HG03521 (cell line): ENCODE measurements around the gene FOXJ1.
"Not testable (repeated sequence)": the region's sequence is repeated elsewhere in the genome, so short reads cannot be mapped to it uniquely, and the experiment has no call there.

ENCODE experiments used
- ATAC-seq: cut with Tn5 transposase; IDR thresholded peaks from one replicate; pipeline ENCODE4 v1.9.1; 2021; ENCODE audit warnings: mild to moderate bottlenecking, moderate library complexity; ENCODE audit not compliant: unreplicated experiment

The FOXJ1 gene, protein sequence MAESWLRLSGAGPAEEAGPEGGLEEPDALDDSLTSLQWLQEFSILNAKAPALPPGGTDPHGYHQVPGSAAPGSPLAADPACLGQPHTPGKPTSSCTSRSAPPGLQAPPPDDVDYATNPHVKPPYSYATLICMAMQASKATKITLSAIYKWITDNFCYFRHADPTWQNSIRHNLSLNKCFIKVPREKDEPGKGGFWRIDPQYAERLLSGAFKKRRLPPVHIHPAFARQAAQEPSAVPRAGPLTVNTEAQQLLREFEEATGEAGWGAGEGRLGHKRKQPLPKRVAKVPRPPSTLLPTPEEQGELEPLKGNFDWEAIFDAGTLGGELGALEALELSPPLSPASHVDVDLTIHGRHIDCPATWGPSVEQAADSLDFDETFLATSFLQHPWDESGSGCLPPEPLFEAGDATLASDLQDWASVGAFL

DNA sequence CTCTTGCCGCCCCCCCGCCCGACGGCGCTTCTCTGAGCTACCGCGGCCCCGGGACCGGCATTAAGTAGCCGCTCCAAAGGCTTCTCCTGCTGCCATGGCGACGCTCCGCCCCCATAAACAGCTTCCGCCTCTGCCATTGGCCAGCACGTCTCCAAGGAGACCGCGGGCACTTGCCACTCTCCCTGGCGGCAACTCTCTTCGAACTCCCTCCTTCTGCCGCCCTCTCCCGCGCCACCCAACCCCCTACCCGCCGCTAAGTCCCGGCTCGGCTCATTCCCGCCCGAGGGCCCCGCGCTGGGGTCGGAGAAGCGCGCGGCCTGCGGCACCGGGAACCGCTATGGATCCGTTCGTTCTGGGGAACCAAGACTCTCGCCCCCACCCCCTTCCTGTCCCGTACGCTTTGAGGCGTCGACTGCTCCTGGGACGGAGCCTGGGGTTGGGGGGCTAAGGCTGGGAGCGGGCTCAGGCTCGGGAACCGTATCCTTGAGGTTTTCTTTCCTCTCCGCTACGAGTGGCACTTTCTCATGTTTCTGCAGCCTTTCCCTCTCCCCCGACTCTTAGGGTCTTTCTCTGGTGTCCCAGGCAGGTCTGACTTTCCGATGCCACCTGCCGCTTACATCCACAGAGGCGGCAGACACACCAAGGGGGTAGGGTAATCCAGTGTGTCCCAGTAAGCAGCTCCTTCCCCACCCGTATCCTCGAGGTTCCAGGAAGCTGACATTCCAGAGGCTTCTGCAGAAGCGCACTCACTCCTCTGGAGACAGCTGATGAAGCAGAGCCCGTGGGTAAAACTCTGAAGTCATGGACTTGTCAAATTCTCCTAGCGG, at the start of gene FOXJ1:
FOXJ1 (minus strand) TSS at position 34 of the 827 bp plus-strand sequence. CDS start 850 bp downstream, outside the sequence.
- ATAC-seq = peak; percentile 63

DNA sequence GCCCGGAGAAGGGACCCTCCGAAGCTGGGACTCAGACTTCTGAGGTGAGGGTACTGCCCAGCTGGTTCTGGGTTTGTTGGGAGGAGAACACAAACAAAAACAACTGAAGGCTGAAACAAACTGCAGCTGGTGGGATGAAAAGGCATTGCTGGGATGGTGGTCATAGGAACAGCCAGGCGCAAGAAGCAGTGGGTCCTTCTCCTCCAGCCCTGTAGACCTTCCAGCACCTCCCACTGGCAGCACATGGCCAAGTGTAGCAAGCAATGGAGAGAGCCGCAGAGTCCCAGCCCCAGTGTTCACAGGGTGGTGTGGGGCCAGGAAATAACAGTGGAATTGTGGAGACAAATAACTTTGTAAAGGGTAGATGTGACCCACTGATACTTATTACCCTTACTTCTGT, 48.7 kb upstream of the FOXJ1 start:
- no peak for ATAC-seq

DNA sequence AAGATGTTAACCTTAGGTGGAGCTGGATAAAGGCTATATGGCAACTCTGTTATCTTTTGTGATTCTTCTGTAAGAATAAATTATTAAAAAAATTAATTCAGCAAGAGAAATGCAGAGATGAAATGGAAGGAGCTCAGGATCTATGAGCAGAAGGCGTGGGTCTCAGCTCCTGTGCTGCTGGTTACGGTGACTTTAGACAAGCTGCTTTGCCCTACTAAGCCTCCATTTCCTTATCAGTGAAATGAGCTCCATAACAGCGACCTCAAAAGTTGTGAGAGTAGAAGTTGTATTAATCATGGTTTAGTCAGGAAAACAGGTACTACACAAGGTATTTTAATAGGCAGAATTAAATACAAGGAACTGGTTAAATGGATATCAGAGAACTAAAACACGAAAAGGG, 48.2 kb upstream of the FOXJ1 start:
- no peak for ATAC-seq

DNA sequence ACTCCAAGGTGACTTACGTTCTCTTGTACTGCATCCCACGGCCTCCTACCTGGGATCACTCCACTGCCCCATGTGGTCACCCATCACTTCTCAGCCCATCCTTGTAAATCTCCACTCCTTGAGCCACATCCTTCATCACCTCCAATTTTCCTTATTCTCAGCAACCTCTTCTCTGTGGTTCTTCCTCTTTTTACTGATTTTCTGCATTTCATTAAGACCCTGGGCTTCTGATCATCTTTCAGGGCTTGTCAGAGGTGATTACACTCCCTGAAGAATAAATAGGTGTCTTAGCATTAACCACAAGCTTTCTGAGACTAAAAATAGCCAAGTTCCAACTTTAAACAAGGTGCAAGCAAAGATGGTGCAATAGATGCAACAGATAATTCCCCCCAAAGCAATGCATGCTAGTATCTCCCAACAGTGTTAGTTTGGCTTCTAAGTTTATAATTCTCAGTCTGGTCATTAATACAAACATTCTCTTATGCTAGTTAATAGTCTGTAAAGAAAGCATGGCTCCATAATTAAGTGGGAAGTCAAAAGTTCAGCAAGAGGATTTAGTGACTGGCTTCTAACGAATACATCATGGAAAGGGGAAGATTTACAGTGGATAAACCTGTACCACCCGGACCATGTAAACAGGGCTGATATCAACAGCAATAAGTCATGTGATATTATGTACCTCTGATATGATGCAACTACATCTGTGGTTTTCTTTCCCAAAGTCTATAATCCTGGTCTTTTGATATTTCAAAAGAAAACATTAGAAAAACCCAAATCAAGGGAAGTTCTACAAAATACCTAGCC, 47.4 kb upstream of the FOXJ1 start:
- no peak for ATAC-seq

DNA sequence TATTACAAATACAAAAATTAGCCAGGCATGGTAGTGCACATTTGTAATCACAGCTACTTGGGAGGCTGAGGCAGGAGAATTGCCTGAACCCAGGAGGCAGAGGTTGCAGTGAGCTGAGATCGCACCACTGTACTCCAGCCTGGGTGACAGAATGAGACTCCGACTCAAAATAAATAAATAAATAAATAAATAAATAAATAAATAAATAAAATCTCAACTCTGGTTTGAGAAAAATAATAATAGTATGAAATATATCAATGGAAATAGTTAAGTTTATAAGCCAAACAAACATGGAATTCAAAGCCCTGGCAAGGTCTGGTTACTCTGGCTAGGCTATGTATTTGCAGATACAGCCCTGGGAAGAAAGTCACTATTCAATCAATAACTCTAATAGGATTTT, 45.7 kb upstream of the FOXJ1 start:
- not testable (repeated sequence) for ATAC-seq

DNA sequence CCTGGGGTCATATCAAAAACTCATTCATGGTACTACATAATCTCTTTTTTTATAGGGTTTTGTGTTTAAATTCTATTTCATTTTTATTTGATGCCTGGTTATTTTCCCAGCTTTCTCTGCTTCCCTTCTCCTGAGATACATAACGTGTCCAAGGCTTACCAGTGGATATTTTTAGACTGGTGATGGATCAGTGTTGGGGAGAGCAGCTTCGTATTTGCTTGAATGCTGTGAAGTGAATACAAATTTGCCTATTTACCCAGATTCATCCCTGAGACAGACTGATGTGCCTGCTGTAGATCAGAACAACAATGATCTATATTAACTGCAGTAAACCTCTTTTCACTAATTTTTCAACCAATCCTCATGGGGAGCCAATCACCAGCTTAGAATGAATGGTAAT, 43.2 kb upstream of the FOXJ1 start:
- ATAC-seq = no peak

DNA sequence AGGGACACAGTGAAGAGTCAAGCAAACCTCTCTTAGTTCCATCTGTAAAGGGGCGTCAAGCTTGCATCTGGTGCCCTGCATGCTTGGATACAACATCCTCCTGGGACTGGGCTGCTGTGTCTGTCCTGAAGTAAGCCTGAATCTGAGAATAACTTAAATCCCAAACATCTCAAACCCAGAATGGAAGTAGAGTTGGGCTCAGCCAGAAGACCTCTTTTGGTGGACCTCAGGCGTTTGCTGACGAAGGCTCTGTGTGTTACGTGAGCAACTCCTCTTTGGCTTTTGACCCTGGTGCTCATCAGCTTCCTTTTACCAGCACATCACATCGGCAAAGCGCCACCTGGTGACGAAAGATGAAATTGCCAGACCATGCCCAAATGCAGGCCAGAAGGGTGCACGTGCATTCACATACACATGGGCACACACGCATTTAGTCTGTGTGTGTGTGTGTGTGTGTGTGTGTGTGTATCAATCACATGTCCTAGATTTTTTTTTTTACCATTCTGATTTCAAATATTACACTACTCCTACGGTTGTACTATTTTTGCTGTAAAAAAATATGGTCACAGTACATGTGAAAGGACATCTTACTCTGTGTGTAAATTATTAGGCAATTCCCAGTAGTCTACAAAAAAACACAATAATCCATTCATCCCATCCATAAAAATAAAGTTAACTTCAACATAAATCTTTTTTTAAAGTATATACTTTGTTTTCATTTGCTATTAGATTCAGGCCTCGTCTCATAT, 41.1 kb upstream of the FOXJ1 start:
- ATAC-seq = peak; percentile 62

DNA sequence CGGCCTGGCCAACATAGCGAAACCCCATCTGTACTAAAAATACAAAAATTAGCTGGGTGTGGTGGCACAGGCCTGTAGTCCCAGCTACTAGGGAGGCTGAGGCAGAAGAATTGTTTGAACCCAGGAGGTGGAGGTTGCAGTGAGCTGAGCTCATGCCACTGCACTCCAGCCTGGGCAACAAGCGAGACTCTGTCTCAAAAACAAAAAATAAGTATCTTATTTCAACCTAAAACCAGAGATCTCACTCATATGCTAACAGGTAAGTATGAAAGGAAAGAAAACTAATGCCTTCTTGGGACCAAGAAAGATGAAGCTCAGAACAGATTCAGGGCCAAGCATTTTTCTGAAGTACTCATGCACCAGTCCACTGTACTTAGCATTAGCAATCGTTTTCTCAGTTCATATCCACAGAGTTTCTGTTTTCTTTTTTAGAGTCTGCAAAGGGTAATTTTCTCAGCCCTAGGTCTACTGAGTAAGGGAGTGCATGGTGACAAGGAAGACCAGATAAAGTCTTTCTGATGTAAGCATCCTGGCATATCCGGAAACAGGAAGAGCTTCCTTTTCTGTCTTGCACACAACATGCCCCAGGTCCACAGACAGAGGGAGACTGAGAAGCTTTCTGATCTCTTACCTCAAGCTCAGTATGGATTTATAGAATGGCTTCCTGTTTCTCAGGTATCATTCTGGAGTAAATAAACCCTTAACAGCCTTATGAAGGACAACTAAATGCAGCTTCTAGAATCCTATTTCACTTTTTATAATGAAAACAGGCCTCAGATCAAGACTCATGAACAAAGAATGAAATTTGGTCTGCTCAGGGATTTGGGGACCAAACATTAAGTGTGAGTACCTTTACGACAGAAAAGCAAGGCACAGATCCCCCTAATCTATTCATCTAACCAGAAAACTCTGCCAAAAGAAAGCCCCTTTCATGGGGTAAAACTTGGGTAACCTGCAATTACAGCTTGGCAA, 38.7 kb upstream of the FOXJ1 start:
- no peak for ATAC-seq

DNA sequence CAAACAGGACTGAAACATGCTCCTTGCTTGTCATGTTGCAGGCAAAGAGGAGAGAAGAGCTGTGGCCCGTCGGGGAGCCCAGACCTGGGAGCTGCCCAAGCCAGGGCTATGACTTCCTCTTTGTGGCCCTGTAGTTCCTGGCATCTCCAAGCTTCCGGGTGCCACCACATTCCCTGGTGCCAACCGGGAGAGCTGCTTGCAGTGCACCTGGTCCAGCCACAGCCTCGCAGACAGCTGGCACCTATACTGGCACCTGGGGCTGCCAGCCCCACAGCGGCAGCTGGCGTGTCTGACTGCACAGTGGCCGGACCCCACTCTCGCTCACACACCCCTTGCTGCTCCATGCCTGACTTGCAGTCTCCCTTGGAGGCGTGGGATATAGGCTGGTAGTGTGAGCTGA, 37.1 kb upstream of the FOXJ1 start:
- ATAC-seq = no peak

DNA sequence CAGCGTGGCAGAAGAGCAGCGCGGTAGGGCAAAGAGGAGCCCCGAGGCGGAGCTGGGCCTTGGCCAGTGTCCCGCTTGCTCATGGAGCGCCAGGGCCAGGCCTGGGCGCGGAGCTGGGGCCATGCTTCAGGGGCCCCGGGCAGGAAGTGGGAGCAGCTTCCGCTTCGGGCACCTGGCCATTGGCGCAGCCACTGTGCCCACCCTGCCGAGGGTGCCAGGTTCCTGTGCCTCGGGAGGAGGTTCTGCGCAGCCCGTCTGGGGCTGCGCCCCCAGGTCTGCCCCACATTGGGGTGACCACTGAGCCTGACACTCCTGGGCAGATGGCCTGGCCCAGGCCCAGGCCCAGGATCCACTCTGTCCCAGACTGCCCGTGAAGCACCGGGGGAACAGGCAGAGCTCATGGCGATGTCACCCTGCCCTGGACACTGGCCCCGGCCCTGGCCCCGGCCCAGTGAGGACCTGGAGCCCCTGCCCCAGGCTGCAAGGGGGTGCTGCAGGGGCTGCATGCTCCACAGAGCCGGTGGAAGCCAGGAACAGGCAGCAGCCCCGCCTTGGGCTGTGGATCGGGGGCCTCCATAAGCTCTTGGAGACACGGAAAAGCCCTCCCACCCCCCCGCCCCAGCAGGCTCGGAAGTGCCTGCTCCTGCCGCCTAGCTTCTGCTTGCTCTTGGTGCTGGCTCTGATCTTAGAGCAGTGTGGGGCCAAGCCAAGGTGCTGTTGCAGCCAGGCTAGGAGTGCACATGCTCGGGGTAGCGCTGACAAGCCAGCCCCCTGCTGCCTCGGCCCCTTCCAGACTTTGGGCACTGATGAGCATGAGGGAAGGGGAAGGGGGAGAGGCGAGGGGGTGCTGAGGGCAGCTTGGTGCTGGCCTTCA, 35.9 kb upstream of the FOXJ1 start:
- no peak for ATAC-seq

DNA sequence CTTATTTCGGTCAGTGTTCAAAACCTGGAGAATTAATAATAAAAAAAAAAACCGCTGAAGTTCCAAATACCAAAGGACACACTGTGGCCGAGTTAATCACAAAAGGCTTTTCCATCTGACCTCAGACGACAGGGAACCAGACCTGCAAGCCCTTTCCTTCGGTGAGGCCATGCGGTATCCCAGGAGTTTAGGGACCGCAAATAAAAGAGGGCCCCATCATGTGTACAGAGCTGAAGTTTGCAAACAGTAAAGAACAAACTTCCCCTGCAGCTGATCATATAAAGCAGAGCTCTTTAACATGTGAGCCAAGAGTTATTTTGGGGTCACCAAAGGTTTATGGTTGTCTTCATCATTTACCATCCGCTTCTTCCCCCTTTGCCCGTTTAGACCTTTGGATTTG, 33.0 kb upstream of the FOXJ1 start:
- no peak for ATAC-seq

DNA sequence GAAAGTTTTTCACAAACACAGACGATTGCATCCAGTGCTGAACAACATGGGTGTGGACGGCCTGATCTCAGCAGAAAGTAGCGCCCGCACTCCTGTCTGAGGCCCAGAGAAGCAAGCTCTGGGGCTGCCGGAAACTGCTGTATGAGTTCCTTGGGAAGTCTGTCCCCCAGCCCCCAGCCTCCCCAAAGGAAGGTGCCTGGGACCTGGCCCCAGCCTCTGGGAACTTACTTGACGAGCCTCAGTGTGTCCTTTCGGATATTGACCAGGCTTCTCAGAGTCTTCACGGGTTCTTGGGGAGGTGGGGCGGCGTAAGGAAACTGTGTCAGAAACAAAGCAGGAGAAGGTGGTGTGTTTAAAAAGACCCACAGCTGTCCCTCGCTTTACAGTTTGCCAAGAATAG, 32.4 kb upstream of the FOXJ1 start:
- ATAC-seq = no peak

DNA sequence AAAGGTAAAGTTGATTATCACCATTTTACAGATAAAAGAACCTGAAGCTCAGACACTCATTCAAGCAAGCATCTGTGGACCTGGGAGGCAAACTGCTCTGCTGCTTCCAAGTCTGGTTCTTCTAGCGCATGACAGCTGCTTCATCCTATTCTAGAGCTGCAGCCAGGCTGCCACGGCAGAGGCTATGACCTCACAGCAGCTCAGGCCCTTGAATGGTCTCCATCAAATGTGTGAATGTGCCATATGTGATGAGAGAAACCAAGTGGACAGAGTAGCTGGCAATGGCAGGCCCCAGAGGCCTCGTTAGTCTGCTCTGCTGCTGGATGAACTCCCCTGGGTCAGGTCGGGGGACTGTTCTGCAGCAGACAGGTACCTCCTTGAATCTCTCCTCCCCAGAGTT, 30.7 kb upstream of the FOXJ1 start:
- no peak for ATAC-seq

DNA sequence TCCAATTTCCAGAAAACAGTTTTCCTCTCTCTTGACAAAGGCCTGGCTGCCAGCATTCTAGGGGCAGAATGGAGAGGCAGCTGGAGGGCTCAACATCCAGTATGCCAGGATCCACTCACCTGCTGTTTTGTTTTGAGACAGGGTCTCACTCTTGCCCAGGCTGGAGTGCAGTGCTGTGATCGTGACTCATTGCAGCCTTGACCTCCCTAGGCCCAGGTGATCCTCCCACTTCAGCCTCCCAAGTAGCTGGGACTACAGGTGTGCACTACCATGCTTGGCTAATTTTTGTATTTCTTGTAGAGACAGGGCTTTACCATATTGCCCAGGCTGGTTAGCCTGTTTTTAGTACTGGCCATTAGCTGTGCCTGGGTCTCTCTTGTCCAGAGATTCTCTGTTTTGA, 29.1 kb upstream of the FOXJ1 start:
- ATAC-seq = no peak

DNA sequence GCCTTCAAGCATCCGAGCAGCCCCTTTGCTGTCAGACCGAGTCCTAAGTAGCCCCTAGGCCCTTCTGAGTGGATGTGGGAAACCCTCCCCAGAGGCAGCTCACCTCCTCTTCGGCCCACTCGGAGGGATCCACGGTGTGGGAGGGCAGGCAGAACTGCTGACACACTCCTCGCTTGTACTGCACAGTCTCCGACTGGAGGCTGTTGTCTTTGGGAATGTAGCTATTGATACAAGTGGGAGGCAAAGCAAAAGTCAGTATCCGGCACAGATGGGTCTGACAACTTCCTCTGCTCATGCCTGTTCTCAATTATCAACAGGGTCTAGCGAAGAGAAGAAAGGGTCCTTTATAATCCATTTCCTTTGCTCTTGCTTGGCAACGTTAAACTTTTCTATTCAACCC, 25.9 kb upstream of the FOXJ1 start:
- ATAC-seq = no peak

DNA sequence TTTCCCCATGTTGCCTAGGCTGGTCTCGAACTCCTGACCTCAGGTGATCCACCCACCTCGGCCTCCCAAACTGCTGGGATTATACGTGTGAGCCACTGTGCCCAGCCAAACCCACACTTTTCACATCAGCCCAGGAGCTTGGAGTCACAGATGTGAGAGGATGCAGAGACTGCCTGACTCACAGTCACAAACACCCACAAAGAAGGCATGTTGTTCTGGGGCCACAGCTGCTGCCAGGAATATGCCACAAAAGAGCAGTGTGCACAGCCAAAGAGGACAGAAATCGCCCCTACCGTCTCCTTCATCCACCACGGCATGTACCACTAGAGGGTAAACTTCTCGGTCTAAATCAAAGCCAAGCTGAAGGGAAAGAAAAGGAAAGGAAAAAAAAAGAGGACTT, 25.1 kb upstream of the FOXJ1 start:
- ATAC-seq = no peak

DNA sequence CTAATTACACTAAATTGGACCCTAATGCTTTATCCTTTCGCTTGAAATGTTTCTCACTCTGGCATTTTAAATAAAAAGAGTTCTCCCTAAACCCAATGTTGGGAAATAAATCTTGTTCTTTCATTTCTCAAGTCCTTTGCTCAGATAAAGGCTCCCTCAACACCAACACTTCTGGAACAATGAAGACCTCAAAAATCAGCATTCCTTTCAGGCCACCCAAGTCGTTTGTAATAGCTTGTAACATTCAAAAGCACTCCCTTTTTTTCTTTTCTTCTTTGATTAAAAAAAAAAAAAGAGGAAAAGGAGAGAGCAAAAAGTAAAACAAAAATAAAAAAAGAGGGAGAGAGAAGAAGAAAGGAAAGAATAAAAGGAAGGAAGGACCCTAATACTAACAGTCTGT, 23.3 kb upstream of the FOXJ1 start:
- ATAC-seq = no peak

DNA sequence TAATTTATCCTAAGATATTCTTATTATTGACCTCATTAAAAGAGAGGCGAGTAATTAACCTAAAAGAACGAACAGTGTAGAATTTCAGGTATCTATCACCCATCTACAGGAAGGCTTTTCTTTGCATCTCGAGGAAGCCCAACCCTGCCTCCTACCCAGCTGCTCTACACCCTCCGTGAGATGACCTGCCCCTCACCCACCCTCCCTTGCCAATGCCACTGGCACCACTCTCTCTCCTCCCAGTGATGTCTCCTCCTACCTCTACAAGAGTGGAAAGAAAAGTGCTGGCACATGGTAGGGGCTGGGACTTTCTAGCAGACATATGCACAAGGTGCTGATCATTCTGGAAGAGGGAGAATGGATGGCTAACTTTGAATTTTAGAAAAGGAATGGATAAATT, 22.9 kb upstream of the FOXJ1 start:
- ATAC-seq = no peak
